CD14-positive monocyte (primary cell): Measurements from ENCODE around the gene CDH13. TPM values are rescaled to one million over a fixed set of nuclear protein-coding genes. Genes with fewer than 3 reads are reported as not detected.

Experiments
- DNase-seq, 3 donors: peaks; one replicate each; pipeline ENCODE4 v3.0.0-alpha.2; 2011 to 2022
- H2AFZ ChIP-seq: 2 replicates; pipeline ENCODE4 v1.6.0; 2012; ENCODE audit warnings: mild to moderate bottlenecking, low read depth, low read length, inconsistent platforms; ENCODE audit not compliant: insufficient read depth, poor library complexity, severe bottlenecking
- H3K27ac ChIP-seq, 2 donors: 1 replicate in 1 of 2; 2 replicates in 1 of 2; pipeline ENCODE4 v1.5.1; 2012 to 2013; ENCODE audit warnings: low read length in 2 of 2, control low read depth in 1 of 2, inconsistent platforms in 1 of 2, low read depth in 1 of 2, mild to moderate bottlenecking in 1 of 2
- H3K27me3 ChIP-seq, 2 donors: one replicate each; pipeline versions ENCODE4 v1.6.0 to v1.6.1; 2011 to 2013; ENCODE audit warnings: low read length in 2 of 2; ENCODE audit not compliant: control insufficient read depth in 2 of 2, insufficient read depth in 2 of 2
- H3K36me3 ChIP-seq, 2 donors: replicated peaks in 1 of 2; 1 replicate in 1 of 2; 2 replicates in 1 of 2; pipeline versions ENCODE4 v1.5.1 to v1.6.1; 2012 to 2013; ENCODE audit warnings: low read length in 2 of 2, control low read depth in 1 of 2, inconsistent platforms in 1 of 2, mild to moderate bottlenecking in 1 of 2; ENCODE audit not compliant: insufficient read depth in 2 of 2, control insufficient read depth in 1 of 2
- H3K4me1 ChIP-seq, 2 donors: 1 replicate in 1 of 2; 2 replicates in 1 of 2; pipeline versions ENCODE4 v1.5.1 to v1.6.1; 2012 to 2013; ENCODE audit warnings: low read length in 2 of 2, control low read depth in 1 of 2, inconsistent platforms in 1 of 2, mild to moderate bottlenecking in 1 of 2, moderate library complexity in 1 of 2; ENCODE audit not compliant: insufficient read depth in 2 of 2, control insufficient read depth in 1 of 2
- H3K4me2 ChIP-seq: replicated peaks from 2 replicates; pipeline ENCODE3; 2012; ENCODE audit warnings: low read length, moderate library complexity, mild to moderate bottlenecking; ENCODE audit not compliant: poor library complexity, severe bottlenecking; ENCODE audit errors: extremely low read depth
- H3K4me3 ChIP-seq, 3 experiments: fragments of 200-600 bp in 1 of 3; sonication (generic) in 1 of 3; replicated peaks in 1 of 3; 1 replicate in 2 of 3; 2 replicates in 1 of 3; pipeline ENCODE4 v1.5.1; 2011 to 2013; ENCODE audit warnings: low read length in 3 of 3, mild to moderate bottlenecking in 3 of 3, control low read depth in 2 of 3, low read depth in 2 of 3, inconsistent platforms in 1 of 3, moderate library complexity in 1 of 3
- H3K79me2 ChIP-seq: 2 replicates; pipeline ENCODE4 v1.6.0; 2012; ENCODE audit warnings: mild to moderate bottlenecking, control low read depth, inconsistent platforms, low read length, moderate library complexity; ENCODE audit not compliant: insufficient read depth
- H3K9ac ChIP-seq: 2 replicates; pipeline ENCODE4 v1.6.0; 2017; ENCODE audit warnings: low read length, mild to moderate bottlenecking; ENCODE audit not compliant: insufficient read depth, poor library complexity, severe bottlenecking
- H3K9me3 ChIP-seq, 2 donors: replicated peaks in 1 of 2; 1 replicate in 1 of 2; 2 replicates in 1 of 2; pipeline versions ENCODE4 v1.5.1 to v1.6.1; 2012 to 2013; ENCODE audit warnings: low read length in 2 of 2, control low read depth in 1 of 2; ENCODE audit not compliant: control insufficient read depth in 1 of 2, insufficient read depth in 1 of 2
- H4K20me1 ChIP-seq: 2 replicates; pipeline ENCODE4 v1.6.0; 2012; ENCODE audit warnings: mild to moderate bottlenecking, low read length, control low read depth, moderate library complexity; ENCODE audit not compliant: insufficient read depth
- H3K27ac Mint-ChIP-seq, 7 donors: one replicate each; pipeline ENCODE4 v1.8.0; 2020; ENCODE audit warnings: mild to moderate bottlenecking in 7 of 7, mixed read lengths in 7 of 7, moderate library complexity in 6 of 7, inconsistent platforms in 2 of 7
- H3K27me3 Mint-ChIP-seq, 3 donors: one replicate each; pipeline ENCODE4 v1.8.0; 2021 to 2022; ENCODE audit warnings: low read depth in 3 of 3, mild to moderate bottlenecking in 3 of 3, mixed read lengths in 3 of 3, moderate library complexity in 3 of 3, inconsistent platforms in 1 of 3
- H3K36me3 Mint-ChIP-seq, 2 donors: one replicate each; pipeline ENCODE4 v1.8.0; 2020; ENCODE audit warnings: mixed read lengths in 2 of 2, inconsistent platforms in 1 of 2, mild to moderate bottlenecking in 1 of 2
- H3K4me1 Mint-ChIP-seq: one replicate; pipeline ENCODE4 v1.8.0; 2020; ENCODE audit warnings: mild to moderate bottlenecking, mixed read lengths
- H3K4me3 Mint-ChIP-seq, 2 donors: one replicate each; pipeline ENCODE4 v1.8.0; 2020; ENCODE audit warnings: mild to moderate bottlenecking in 2 of 2, mixed read lengths in 2 of 2, moderate library complexity in 1 of 2
- H3K9me3 Mint-ChIP-seq, 7 donors: one replicate each; pipeline ENCODE4 v1.8.0; 2020 to 2022; ENCODE audit warnings: mixed read lengths in 7 of 7, mild to moderate bottlenecking in 6 of 7, moderate library complexity in 6 of 7, inconsistent platforms in 2 of 7
- WGBS: methylation state at CpG from one replicate; pipeline ENCODE4 v1.1.5; 2013; ENCODE audit warnings: missing lambda C conversion rate; ENCODE audit not compliant: insufficient coverage; 5-methylcytosine and 5-hydroxymethylcytosine counted together
- intact Hi-C, 2 donors: fragments of 100-400 bp; cut with micrococcal nuclease; formaldehyde crosslinking; loops; one replicate each; pipeline versions ENCODE4 v1.15.0 to v1.15.1; 2023
- polyA plus RNA-seq, 3 donors: library from polyadenylated mRNA; depleted of rRNA in 1 of 3; unstranded in 2 of 3; stranded (reverse) in 1 of 3; fragments of 300-500 nt in 2 of 3; fragments of >200 nt in 1 of 3; fragmentation: Illumina TruSeq in 2 of 3; gene quantifications; 1 replicate in 2 of 3; 2 replicates in 1 of 3; pipeline ENCODE4 v1.2.3, GENCODE V29; 2012 to 2021
- TF ChIP-seq, protein P1 (sequence below): fragments of 200-600 bp; IDR thresholded peaks from one replicate; pipeline ENCODE4 v1.8.0; 2022; ENCODE audit warnings: antibody characterized with exemption, mild to moderate bottlenecking

The CDH13 gene
- polyA plus RNA-seq, 3 donors, result 0.13 to 0.19 TPM; not detected in 1

GRCh38 chr16:83738923-83739503 lies 1112.2 kb downstream of the CDH13 start:
- DNase-seq, result no peak
- peaks cover 14 to 19% of the 10 kb centered on the region in 2 donors for H3K9me3 ChIP-seq
- H3K4me1 ChIP-seq, result peaks cover 4% of the 10 kb centered on the region in 2 donors
- no peak overlapping the region for H3K27ac ChIP-seq
- H3K4me2 ChIP-seq, result no peak overlapping the region
- H3K27ac Mint-ChIP-seq, result peak overlapping the region in 1 of 7 donors; percentile 13
- H3K4me3 Mint-ChIP-seq, result no peak overlapping the region
- WGBS, result 87% methylated on average over 6 of the region's 7 CpGs
- TF ChIP-seq, protein P1, sequence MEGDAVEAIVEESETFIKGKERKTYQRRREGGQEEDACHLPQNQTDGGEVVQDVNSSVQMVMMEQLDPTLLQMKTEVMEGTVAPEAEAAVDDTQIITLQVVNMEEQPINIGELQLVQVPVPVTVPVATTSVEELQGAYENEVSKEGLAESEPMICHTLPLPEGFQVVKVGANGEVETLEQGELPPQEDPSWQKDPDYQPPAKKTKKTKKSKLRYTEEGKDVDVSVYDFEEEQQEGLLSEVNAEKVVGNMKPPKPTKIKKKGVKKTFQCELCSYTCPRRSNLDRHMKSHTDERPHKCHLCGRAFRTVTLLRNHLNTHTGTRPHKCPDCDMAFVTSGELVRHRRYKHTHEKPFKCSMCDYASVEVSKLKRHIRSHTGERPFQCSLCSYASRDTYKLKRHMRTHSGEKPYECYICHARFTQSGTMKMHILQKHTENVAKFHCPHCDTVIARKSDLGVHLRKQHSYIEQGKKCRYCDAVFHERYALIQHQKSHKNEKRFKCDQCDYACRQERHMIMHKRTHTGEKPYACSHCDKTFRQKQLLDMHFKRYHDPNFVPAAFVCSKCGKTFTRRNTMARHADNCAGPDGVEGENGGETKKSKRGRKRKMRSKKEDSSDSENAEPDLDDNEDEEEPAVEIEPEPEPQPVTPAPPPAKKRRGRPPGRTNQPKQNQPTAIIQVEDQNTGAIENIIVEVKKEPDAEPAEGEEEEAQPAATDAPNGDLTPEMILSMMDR, result no peak
- peaks cover 0 to 2% (median 0%) of the 10 kb centered on the region in 3 donors for H3K27me3 Mint-ChIP-seq
- no peaks in the 10 kb centered on the region for H3K27me3 ChIP-seq
- peaks cover 4% of the 10 kb centered on the region for H3K4me1 Mint-ChIP-seq
- H3K36me3 ChIP-seq, result no peaks in the 10 kb centered on the region
- no peak overlapping the region for H3K9ac ChIP-seq
- H3K9me3 Mint-ChIP-seq, result peaks cover 12 to 30% (median 20%) of the 10 kb centered on the region in 7 donors
- no peaks in the 10 kb centered on the region for H3K36me3 Mint-ChIP-seq
- no peaks in the 10 kb centered on the region for H3K79me2 ChIP-seq
- H4K20me1 ChIP-seq, result no peaks in the 10 kb centered on the region
- no peak overlapping the region for H2AFZ ChIP-seq
- intact Hi-C loops, result no loop called here
- no peak overlapping the region for H3K4me3 ChIP-seq

DNA sequence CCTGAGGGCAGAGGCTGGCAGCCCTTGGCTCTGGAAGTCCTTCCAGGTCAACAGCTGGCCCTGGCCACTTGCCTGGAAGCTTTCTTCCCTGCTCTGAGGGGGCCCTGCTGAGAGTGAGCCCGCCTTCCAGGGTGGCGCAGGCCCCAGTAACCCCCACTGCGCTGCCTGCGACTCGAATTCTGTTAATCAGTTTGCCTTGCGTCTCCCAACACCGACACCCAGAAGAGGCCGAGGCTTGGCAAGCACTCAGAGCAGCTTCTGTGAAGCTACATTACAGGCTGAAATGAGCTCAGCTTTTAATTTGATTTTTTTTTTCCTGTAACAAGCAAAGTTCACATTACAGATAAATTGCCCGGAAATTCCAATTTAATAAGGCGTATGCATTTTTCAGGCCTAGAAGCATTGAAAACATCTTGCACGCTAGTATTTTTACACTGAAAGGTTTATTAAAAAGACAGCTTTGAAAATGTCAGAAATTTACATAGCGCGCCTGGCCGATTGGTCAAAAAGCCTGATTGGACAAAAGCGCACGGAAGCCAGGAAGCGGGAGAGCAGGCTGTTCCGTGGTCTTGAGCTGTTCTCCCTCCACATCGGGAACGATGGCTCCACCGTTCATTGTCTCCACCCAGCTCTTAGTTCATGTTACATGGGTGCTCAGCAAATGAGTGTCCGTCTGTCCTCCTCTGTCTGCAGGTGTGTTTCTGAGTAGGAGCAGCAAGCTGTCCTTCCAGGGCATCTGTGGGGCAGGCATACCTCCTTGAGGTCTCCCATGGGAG lies 1115.5 kb downstream of the CDH13 start:
- Histone ChIP-seq H4K20me1 (no peaks in the 10 kb centered on the region), H3K4me2 (no peak overlapping the region), H3K9ac (no peak overlapping the region), H3K27ac (no peak overlapping the region), H3K4me3 (no peak overlapping the region), H3K79me2 (no peaks in the 10 kb centered on the region), H3K27me3 (no peaks in the 10 kb centered on the region), H3K4me1 (peaks cover 17 to 18% of the 10 kb centered on the region in 2 donors), H3K9me3 (no peaks in the 10 kb centered on the region), H3K36me3 (no peaks in the 10 kb centered on the region), H2AFZ (no peak overlapping the region)
- intact Hi-C loops, result loop anchor here (5.0 kb wide), 1 partner anchor 65 kb away; the partner anchor contains the start of gene HSBP1 (in 2 of the 2)
- WGBS, result 97% methylated on average over 20 of the region's 22 CpGs
- TF ChIP-seq, protein P1, result no peak
- no peak for DNase-seq
- Mint-ChIP-seq H3K27ac (peak overlapping the region in 1 of 7 donors; percentile 55), H3K27me3 (no peaks in the 10 kb centered on the region), H3K4me3 (no peak overlapping the region), H3K36me3 (no peaks in the 10 kb centered on the region), H3K4me1 (peaks cover 21% of the 10 kb centered on the region), H3K9me3 (peaks cover 0 to 4% (median 0%) of the 10 kb centered on the region in 7 donors)
